GM23338 (cell line): ENCODE data around the gene CCDC106. TPM values are rescaled to one million over a fixed set of nuclear protein-coding genes. Genes with fewer than 3 reads are reported as not detected.

Source experiments
- ATAC-seq: fragments of 200-7000 bp; cut with Tn5 transposase; 3 replicates; pipeline ENCODE4 v1.9.1; 2020
- DNase-seq: peaks from one replicate; pipeline ENCODE4 v3.0.0-alpha.2; 2015; ENCODE audit warnings: low spot score
- H2AFZ ChIP-seq: fragments of 200-600 bp; sonication (generic); 2 replicates; pipeline ENCODE4 v1.8.0; 2016; ENCODE audit warnings: antibody characterized with exemption, mild to moderate bottlenecking, moderate library complexity
- H3F3A ChIP-seq: fragments of 200-600 bp; sonication (generic); replicated peaks from 2 replicates; pipeline ENCODE4 v1.8.0; 2017; ENCODE audit warnings: antibody characterized with exemption, mixed run types, low read depth
- H3K27ac ChIP-seq: fragments of 200-600 bp; sonication (generic); 2 replicates; pipeline ENCODE4 v1.6.1; 2016; ENCODE audit warnings: low read depth
- H3K27me3 ChIP-seq: fragments of 200-600 bp; sonication (generic); 2 replicates; pipeline ENCODE4 v1.8.0; 2016; ENCODE audit warnings: mild to moderate bottlenecking, mixed run types, moderate library complexity; ENCODE audit not compliant: insufficient read depth
- H3K36me3 ChIP-seq: fragments of 200-600 bp; sonication (generic); 2 replicates; pipeline ENCODE4 v1.8.0; 2016; ENCODE audit warnings: mild to moderate bottlenecking; ENCODE audit not compliant: insufficient read depth
- H3K4me1 ChIP-seq: fragments of 200-600 bp; sonication (generic); 2 replicates; pipeline ENCODE4 v1.8.0; 2016; ENCODE audit warnings: mild to moderate bottlenecking, moderate library complexity; ENCODE audit not compliant: insufficient read depth
- H3K4me2 ChIP-seq: fragments of 200-600 bp; sonication (generic); 2 replicates; pipeline ENCODE4 v1.7.1; 2017; ENCODE audit warnings: mixed run types
- H3K4me3 ChIP-seq: fragments of 200-600 bp; sonication (generic); 2 replicates; pipeline ENCODE4 v1.6.1; 2016; ENCODE audit warnings: mixed run types
- H3K79me2 ChIP-seq: fragments of 200-600 bp; sonication (generic); replicated peaks from 2 replicates; pipeline ENCODE4 v1.8.0; 2017; ENCODE audit warnings: mild to moderate bottlenecking; ENCODE audit not compliant: insufficient read depth
- H3K9me2 ChIP-seq: fragments of 200-600 bp; sonication (generic); 2 replicates; pipeline ENCODE4 v1.8.0; 2017; ENCODE audit not compliant: insufficient read depth
- H4K20me1 ChIP-seq: fragments of 200-600 bp; sonication (generic); replicated peaks from 2 replicates; pipeline ENCODE4 v1.8.0; 2017; ENCODE audit warnings: mild to moderate bottlenecking; ENCODE audit not compliant: insufficient read depth
- H3K27ac Mint-ChIP-seq: 2 replicates; pipeline ENCODE4 v1.8.0; 2020; ENCODE audit warnings: inconsistent platforms, mild to moderate bottlenecking, moderate library complexity, mixed read lengths
- H3K27me3 Mint-ChIP-seq: 3 replicates; pipeline ENCODE4 v1.8.0; 2022; ENCODE audit warnings: low read depth, mild to moderate bottlenecking, moderate library complexity, mixed read lengths, inconsistent platforms; ENCODE audit not compliant: insufficient read depth, poor library complexity
- H3K36me3 Mint-ChIP-seq: 3 replicates; pipeline ENCODE4 v1.8.0; 2021; ENCODE audit warnings: low read depth, mild to moderate bottlenecking, inconsistent platforms, moderate library complexity, mixed read lengths
- H3K4me1 Mint-ChIP-seq: 3 replicates; pipeline ENCODE4 v1.8.0; 2020; ENCODE audit warnings: mild to moderate bottlenecking, inconsistent platforms, mixed read lengths
- H3K4me3 Mint-ChIP-seq: 3 replicates; pipeline ENCODE4 v1.8.0; 2021; ENCODE audit warnings: moderate library complexity, mild to moderate bottlenecking, inconsistent platforms, mixed read lengths
- H3K9me3 Mint-ChIP-seq: 3 replicates; pipeline ENCODE4 v1.8.0; 2020; ENCODE audit warnings: moderate library complexity, mild to moderate bottlenecking, inconsistent platforms, mixed read lengths
- CREB1 ChIP-seq: fragments of 250-450 bp; sonication (Bioruptor Pico); IDR thresholded peaks from 2 replicates; pipeline ENCODE4 v1.5.0; 2020; ENCODE audit warnings: low read depth, mild to moderate bottlenecking, moderate library complexity
- ETS1 ChIP-seq: IDR thresholded peaks from 2 replicates; pipeline ENCODE4 v1.6.1; 2016; ENCODE audit warnings: antibody characterized with exemption
- EZH2 ChIP-seq: fragments of 200-600 bp; sonication (generic); IDR thresholded peaks from one replicate; pipeline ENCODE4 v1.8.0; 2017; ENCODE audit warnings: antibody characterized with exemption, mild to moderate bottlenecking, low read depth; ENCODE audit not compliant: unreplicated experiment
- EZH2phosphoT487 ChIP-seq: fragments of 200-600 bp; sonication (generic); IDR thresholded peaks from one replicate; pipeline ENCODE4 v1.8.1; 2018; ENCODE audit warnings: antibody characterized with exemption; ENCODE audit not compliant: unreplicated experiment
- JUNB ChIP-seq: IDR thresholded peaks from one replicate; pipeline ENCODE4 v1.6.1; 2016; ENCODE audit warnings: antibody characterized with exemption; ENCODE audit not compliant: unreplicated experiment
- NANOG ChIP-seq: IDR thresholded peaks from 2 replicates; pipeline ENCODE4 v1.6.1; 2016; ENCODE audit warnings: antibody characterized with exemption, borderline replicate concordance
- POLR2AphosphoS5 ChIP-seq: IDR thresholded peaks from 2 replicates; pipeline ENCODE4 v1.6.1; 2016; ENCODE audit warnings: antibody characterized with exemption, low read depth
- REST ChIP-seq: IDR thresholded peaks from one replicate; pipeline ENCODE4 v1.6.1; 2018; ENCODE audit warnings: antibody characterized with exemption; ENCODE audit not compliant: unreplicated experiment
- STAT1 ChIP-seq: IDR thresholded peaks from one replicate; pipeline ENCODE4 v1.6.1; 2016; ENCODE audit warnings: antibody characterized with exemption; ENCODE audit not compliant: unreplicated experiment
- ZNF114 ChIP-seq: fragments of 250-450 bp; sonication (Bioruptor Pico); IDR thresholded peaks from 2 replicates; pipeline ENCODE4 v1.5.0; 2020; ENCODE audit warnings: mild to moderate bottlenecking, moderate library complexity
- ZNF331 ChIP-seq: fragments of 250-450 bp; sonication (Bioruptor Pico); IDR thresholded peaks from 2 replicates; pipeline ENCODE4 v1.5.0; 2020; ENCODE audit warnings: low read depth, mild to moderate bottlenecking, moderate library complexity
- ZNF462 ChIP-seq: fragments of 250-450 bp; sonication (Bioruptor Pico); IDR thresholded peaks from 2 replicates; pipeline ENCODE4 v1.5.0; 2020; ENCODE audit warnings: mild to moderate bottlenecking, moderate library complexity
- polyA plus RNA-seq: library from polyadenylated mRNA; unstranded; fragments of >200 nt; fragmentation: Nextera tagmentation; extraction: Ambion mirVana; gene quantifications from 2 replicates; pipeline ENCODE4 v1.2.1, GENCODE V29; 2016
- total RNA-seq: library from RNA; depleted of rRNA; stranded (reverse); fragments of >200 nt; shearing (Covaris generic); gene quantifications from 2 replicates; pipeline ENCODE4 v1.2.3, GENCODE V29; 2014
- TF ChIP-seq, protein P1 (sequence below), 2 experiments: fragments of 200-600 bp in 1 of 2; sonication (generic) in 1 of 2; conservative IDR thresholded peaks; 2 replicates each; pipeline versions ENCODE4 v1.5.1 to v1.6.1; 2016 to 2017; ENCODE audit warnings: antibody characterized with exemption in 2 of 2, low read depth in 2 of 2, mild to moderate bottlenecking in 2 of 2, moderate library complexity in 1 of 2

Gene CCDC106
- total and polyA plus RNA-seq, 2 experiments from 2014 or later: 12.0 to 17.6 TPM

- Histone ChIP-seq H3K27ac (no peak overlapping the region), H3K36me3 (no peaks in the 10 kb centered on the region), H3K4me2 (no peak overlapping the region), H3K79me2 (peaks cover 17% of the 10 kb centered on the region), H3K27me3 (no peaks in the 10 kb centered on the region), H2AFZ (no peak overlapping the region), H3K4me1 (no peaks in the 10 kb centered on the region; the same call in 1 of the 2 replicates), H3K4me3 (no peak overlapping the region), H3K9me2 (no peaks in the 10 kb centered on the region), H3F3A (peaks cover 15% of the 10 kb centered on the region), H4K20me1 (no peaks in the 10 kb centered on the region)
- ATAC-seq: no peak
- DNase-seq: no peak
- Mint-ChIP-seq H3K4me3 (peak overlapping the region; percentile 18; the same call in 2 of the 3 replicates), H3K9me3 (no peaks in the 10 kb centered on the region; the same call in 2 of the 3 replicates), H3K36me3 (peaks cover 25% of the 10 kb centered on the region), H3K27me3 (peaks cover 43% of the 10 kb centered on the region), H3K27ac (no peak overlapping the region), H3K4me1 (peaks cover 25% of the 10 kb centered on the region)
- no peak for TF ChIP-seq STAT1
- TF ChIP-seq ETS1: no peak
- TF ChIP-seq EZH2phosphoT487: no peak
- TF ChIP-seq REST: no peak
- TF ChIP-seq CREB1 (CRISPR knock-in tag): no peak
- no peak for TF ChIP-seq ZNF114 (CRISPR knock-in tag)
- TF ChIP-seq, protein P1, sequence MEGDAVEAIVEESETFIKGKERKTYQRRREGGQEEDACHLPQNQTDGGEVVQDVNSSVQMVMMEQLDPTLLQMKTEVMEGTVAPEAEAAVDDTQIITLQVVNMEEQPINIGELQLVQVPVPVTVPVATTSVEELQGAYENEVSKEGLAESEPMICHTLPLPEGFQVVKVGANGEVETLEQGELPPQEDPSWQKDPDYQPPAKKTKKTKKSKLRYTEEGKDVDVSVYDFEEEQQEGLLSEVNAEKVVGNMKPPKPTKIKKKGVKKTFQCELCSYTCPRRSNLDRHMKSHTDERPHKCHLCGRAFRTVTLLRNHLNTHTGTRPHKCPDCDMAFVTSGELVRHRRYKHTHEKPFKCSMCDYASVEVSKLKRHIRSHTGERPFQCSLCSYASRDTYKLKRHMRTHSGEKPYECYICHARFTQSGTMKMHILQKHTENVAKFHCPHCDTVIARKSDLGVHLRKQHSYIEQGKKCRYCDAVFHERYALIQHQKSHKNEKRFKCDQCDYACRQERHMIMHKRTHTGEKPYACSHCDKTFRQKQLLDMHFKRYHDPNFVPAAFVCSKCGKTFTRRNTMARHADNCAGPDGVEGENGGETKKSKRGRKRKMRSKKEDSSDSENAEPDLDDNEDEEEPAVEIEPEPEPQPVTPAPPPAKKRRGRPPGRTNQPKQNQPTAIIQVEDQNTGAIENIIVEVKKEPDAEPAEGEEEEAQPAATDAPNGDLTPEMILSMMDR (conservative IDR thresholded peaks at IDR 0.05; ENCODE audit: low read depth in 2 of 2): no peak
- no peak for TF ChIP-seq EZH2
- TF ChIP-seq JUNB: no peak
- no peak for TF ChIP-seq NANOG
- no peak for TF ChIP-seq POLR2AphosphoS5
- TF ChIP-seq ZNF462: no peak
- TF ChIP-seq ZNF331 (CRISPR knock-in tag): no peak
Observed at GRCh38 chr19:55650602-55651230, 2.7 kb downstream of the CCDC106 start.
